Peyer's patch (tissue), 4 donors: ENCODE measurements around the gene GAS7. TPM values are rescaled to one million over a fixed set of nuclear protein-coding genes. Genes with fewer than 3 reads are reported as not detected.
A peak's percentile ranks its signal among the peaks of the same experiment; 100 is the strongest.

Source experiments
- DNase-seq, 3 donors: peaks; one replicate each; pipeline ENCODE4 v3.0.0-alpha.2; 2017 to 2019
- H3K27ac ChIP-seq, 4 donors: fragments of 200-600 bp; sonication (generic); one replicate each; pipeline ENCODE4 v1.5.1; 2016 to 2019
- H3K27me3 ChIP-seq, 2 donors: fragments of 200-600 bp; sonication (generic); one replicate each; pipeline ENCODE4 v1.5.1; 2019
- H3K36me3 ChIP-seq, 3 donors: fragments of 200-600 bp; sonication (generic); one replicate each; pipeline ENCODE4 v1.5.1; 2016 to 2019
- H3K4me1 ChIP-seq, 4 donors: fragments of 200-600 bp; sonication (generic); one replicate each; pipeline ENCODE4 v1.5.1; 2016 to 2019
- H3K4me3 ChIP-seq, 4 donors: fragments of 200-600 bp; sonication (generic); 1 replicate in 3 of 4; 2 replicates in 1 of 4; pipeline ENCODE4 v1.5.1; 2016 to 2019; ENCODE audit warnings: mild to moderate bottlenecking in 1 of 4
- H3K9me3 ChIP-seq, 4 donors: fragments of 200-600 bp; sonication (generic); one replicate each; pipeline ENCODE4 v1.5.1; 2016 to 2019; ENCODE audit warnings: mild to moderate bottlenecking in 1 of 4
- CTCF ChIP-seq, 6 experiments: fragments of 450-650 bp in 4 of 6; fragments of 200-600 bp in 2 of 6; sonication (generic) in 1 of 6; IDR thresholded peaks; one replicate each; pipeline ENCODE4 v1.5.1; 2017 to 2019; ENCODE audit warnings: antibody characterized with exemption in 6 of 6, mild to moderate bottlenecking in 3 of 6, moderate library complexity in 1 of 6
- POLR2A ChIP-seq, 2 donors: fragments of 450-650 bp; IDR thresholded peaks; one replicate each; pipeline ENCODE4 v1.5.1; 2017; ENCODE audit warnings: antibody characterized with exemption in 2 of 2, mild to moderate bottlenecking in 2 of 2, moderate library complexity in 2 of 2
- total RNA-seq, 4 donors: library from RNA; depleted of rRNA; stranded (reverse); fragments of >200 nt; gene quantifications; one replicate each; pipeline ENCODE4 v1.1.0, GENCODE V29; 2016

The GAS7 gene
- total RNA-seq, 4 donors from 2014 or later: 6.8 to 104 (median 27.6) TPM

GRCh38 chr17:10135539-10136257 is 62.7 kb downstream of the GAS7 start:
- Histone ChIP-seq H3K4me3 (no peak overlapping the region), H3K4me1 (no peaks in the 10 kb centered on the region), H3K27me3 (no peaks in the 10 kb centered on the region), H3K27ac (peak overlapping the region in 3 of 4 donors; percentile 4 to 62 (median 49)), H3K9me3 (no peaks in the 10 kb centered on the region), H3K36me3 (no peaks in the 10 kb centered on the region)
- DNase-seq: peak in 1 of 3 donors; percentile 64
- TF ChIP-seq CTCF (IDR thresholded peaks at IDR 0.05): no peak
- no peak for TF ChIP-seq POLR2A (IDR thresholded peaks at IDR 0.05)

- Histone ChIP-seq H3K4me1 (peaks cover 0 to 10% (median 0%) of the 10 kb centered on the region in 4 donors), H3K36me3 (no peaks in the 10 kb centered on the region), H3K27me3 (no peaks in the 10 kb centered on the region), H3K4me3 (no peak overlapping the region), H3K9me3 (no peaks in the 10 kb centered on the region), H3K27ac (no peak overlapping the region)
- DNase-seq: no peak
- TF ChIP-seq CTCF (IDR thresholded peaks at IDR 0.05): no peak
- no peak for TF ChIP-seq POLR2A (IDR thresholded peaks at IDR 0.05)
Observed at GRCh38 chr17:10130677-10131076, 67.7 kb downstream of the GAS7 start.

- H3K4me3 ChIP-seq: no peak overlapping the region
- no peak for TF ChIP-seq POLR2A (IDR thresholded peaks at IDR 0.05)
- no peak for TF ChIP-seq CTCF (IDR thresholded peaks at IDR 0.05)
Observed at GRCh38 chr17:10130263-10130662, 68.1 kb downstream of the GAS7 start.

GRCh38 chr17:10127819-10128425 is 70.5 kb downstream of the GAS7 start:
- H3K36me3 ChIP-seq: no peaks in the 10 kb centered on the region
- peaks cover 0 to 10% (median 0%) of the 10 kb centered on the region in 4 donors for H3K4me1 ChIP-seq
- peak; percentile 27 to 76 (median 71) for DNase-seq
- no peaks in the 10 kb centered on the region for H3K9me3 ChIP-seq
- peak overlapping the region; percentile 44 to 86 (median 74) for H3K27ac ChIP-seq
- H3K4me3 ChIP-seq: no peak overlapping the region
- TF ChIP-seq POLR2A (IDR thresholded peaks at IDR 0.05) (no peak), CTCF (IDR thresholded peaks at IDR 0.05) (no peak)
- no peaks in the 10 kb centered on the region for H3K27me3 ChIP-seq

More at GRCh38 chr17:10130263-10130662, 68.1 kb downstream of the GAS7 start:
- Histone ChIP-seq H3K4me1 (peaks cover 0 to 10% (median 0%) of the 10 kb centered on the region in 4 donors), H3K27ac (no peak overlapping the region), H3K9me3 (no peaks in the 10 kb centered on the region), H3K36me3 (no peaks in the 10 kb centered on the region), H3K27me3 (no peaks in the 10 kb centered on the region)
- no peak for DNase-seq

GRCh38 chr17:10126616-10127501 is 71.5 kb downstream of the GAS7 start:
- Histone ChIP-seq H3K4me1 (peaks cover 0 to 10% (median 0%) of the 10 kb centered on the region in 4 donors), H3K9me3 (no peaks in the 10 kb centered on the region), H3K4me3 (no peak overlapping the region), H3K27me3 (no peaks in the 10 kb centered on the region), H3K36me3 (no peaks in the 10 kb centered on the region), H3K27ac (peak overlapping the region; percentile 44 to 86 (median 74))
- no peak for DNase-seq
- TF ChIP-seq POLR2A (IDR thresholded peaks at IDR 0.05) (no peak), CTCF (IDR thresholded peaks at IDR 0.05) (no peak)
